Gastrocnemius medialis (tissue), 4 donors: Measurements from ENCODE around the gene KCNQ1. TPM values are rescaled to one million over a fixed set of nuclear protein-coding genes. Genes with fewer than 3 reads are reported as not detected.

Experiments used
- ATAC-seq, 2 donors: fragments of 150-250 bp; one replicate each; pipeline ENCODE4 v1.9.1; 2016
- DNase-seq, 2 donors: peaks; one replicate each; pipeline ENCODE4 v3.0.0-alpha.2; 2019
- H3K27ac ChIP-seq, 4 donors: fragments of 200-600 bp; sonication (generic); 1 replicate in 1 of 4; 2 replicates in 3 of 4; pipeline ENCODE4 v1.5.1; 2016 to 2018; ENCODE audit warnings: mild to moderate bottlenecking in 2 of 4, moderate library complexity in 1 of 4
- H3K27me3 ChIP-seq, 3 donors: fragments of 200-600 bp; sonication (generic) in 2 of 3; 1 replicate in 1 of 3; 2 replicates in 2 of 3; pipeline versions ENCODE4 v1.5.1 to v1.6.0; 2016 to 2019; ENCODE audit warnings: mild to moderate bottlenecking in 1 of 3, moderate library complexity in 1 of 3
- H3K36me3 ChIP-seq, 2 donors: fragments of 200-600 bp; sonication (generic) in 1 of 2; one replicate each; pipeline ENCODE4 v1.5.1; 2017 to 2018
- H3K4me1 ChIP-seq, 2 donors: fragments of 200-600 bp; sonication (generic) in 1 of 2; one replicate each; pipeline ENCODE4 v1.5.1; 2016 to 2017; ENCODE audit warnings: mild to moderate bottlenecking in 2 of 2
- H3K4me3 ChIP-seq, 4 donors: fragments of 200-600 bp; sonication (generic) in 3 of 4; 1 replicate in 1 of 4; 2 replicates in 3 of 4; pipeline ENCODE4 v1.5.1; 2016 to 2019; ENCODE audit warnings: mild to moderate bottlenecking in 2 of 4
- H3K9me3 ChIP-seq, 3 donors: fragments of 200-600 bp; sonication (generic) in 2 of 3; 1 replicate in 1 of 3; 2 replicates in 2 of 3; pipeline ENCODE4 v1.5.1; 2016 to 2019
- CTCF ChIP-seq, 5 experiments: fragments of 450-650 bp in 3 of 5; fragments of 200-600 bp in 2 of 5; sonication (generic) in 2 of 5; IDR thresholded peaks in 4 of 5; conservative IDR thresholded peaks in 1 of 5; 1 replicate in 4 of 5; 2 replicates in 1 of 5; pipeline ENCODE4 v1.5.1; 2016 to 2019; ENCODE audit warnings: antibody characterized with exemption in 5 of 5, mild to moderate bottlenecking in 3 of 5, moderate library complexity in 3 of 5
- POLR2A ChIP-seq, 2 donors: fragments of 450-650 bp; IDR thresholded peaks; one replicate each; pipeline ENCODE4 v1.6.1; 2017; ENCODE audit warnings: antibody characterized with exemption in 2 of 2, mild to moderate bottlenecking in 2 of 2, moderate library complexity in 2 of 2
- in situ Hi-C, 4 donors: fragments of 200-750 bp; cut with MboI; loops; one replicate each; pipeline versions ENCODE4 v1.15.0 to v1.8.0; 2017; ENCODE audit warnings: low sequenced_read_pairs in 4 of 4
- intact Hi-C: fragments of 100-400 bp; cut with DNase I; formaldehyde crosslinking; loops from one replicate; pipeline ENCODE4 v1.15.1; 2023; ENCODE audit warnings: low total_unique reads
- total RNA-seq, 4 donors: library from RNA; depleted of rRNA; stranded (reverse); fragments of >200 nt; gene quantifications; one replicate each; pipeline versions ENCODE4 v1.1.0 to v1.2.3, GENCODE V29; 2016

The KCNQ1 gene
- total RNA-seq, 4 donors from 2014 or later = 0.15 to 1.00 (median 0.67) TPM

GRCh38 chr11:2761131-2762030 is 316.6 kb downstream of the KCNQ1 start:
- Histone ChIP-seq H3K36me3 (no peaks in the 10 kb centered on the region), H3K4me3 (no peak overlapping the region), H3K4me1 (no peaks in the 10 kb centered on the region), H3K9me3 (no peaks in the 10 kb centered on the region), H3K27me3 (no peaks in the 10 kb centered on the region), H3K27ac (no peak overlapping the region)
- intact Hi-C loops (no loop called here), in situ Hi-C loops (no loop called here)
- DNase-seq = no peak
- TF ChIP-seq POLR2A (IDR thresholded peaks at IDR 0.05) (no peak), CTCF (IDR thresholded peaks at IDR 0.05 in 4 of 5, conservative IDR thresholded peaks at IDR 0.05 in 1 of 5) (no peak)
- ATAC-seq = no peak

- Histone ChIP-seq H3K27ac (no peak overlapping the region), H3K27me3 (no peaks in the 10 kb centered on the region), H3K9me3 (no peaks in the 10 kb centered on the region), H3K4me1 (no peaks in the 10 kb centered on the region), H3K36me3 (no peaks in the 10 kb centered on the region), H3K4me3 (no peak overlapping the region)
- DNase-seq = no peak
- ATAC-seq = no peak
- TF ChIP-seq POLR2A (IDR thresholded peaks at IDR 0.05) (no peak), CTCF (IDR thresholded peaks at IDR 0.05 in 4 of 5, conservative IDR thresholded peaks at IDR 0.05 in 1 of 5) (no peak)
- intact Hi-C loops (no loop called here), in situ Hi-C loops (no loop called here)
Observed at GRCh38 chr11:2762031-2762380, 317.2 kb downstream of the KCNQ1 start.

- Histone ChIP-seq H3K27me3 (no peaks in the 10 kb centered on the region), H3K4me3 (no peak overlapping the region), H3K27ac (no peak overlapping the region), H3K9me3 (no peaks in the 10 kb centered on the region), H3K36me3 (no peaks in the 10 kb centered on the region), H3K4me1 (no peaks in the 10 kb centered on the region)
- in situ Hi-C loops (no loop called here), intact Hi-C loops (no loop called here)
- TF ChIP-seq CTCF (IDR thresholded peaks at IDR 0.05 in 4 of 5, conservative IDR thresholded peaks at IDR 0.05 in 1 of 5) (no peak), POLR2A (IDR thresholded peaks at IDR 0.05) (no peak)
- DNase-seq (no peak), ATAC-seq (no peak)
Observed at GRCh38 chr11:2762451-2762850, 317.6 kb downstream of the KCNQ1 start.

GRCh38 chr11:2763984-2764383 is 319.2 kb downstream of the KCNQ1 start:
- no peak overlapping the region for H3K27ac ChIP-seq
- H3K9me3 ChIP-seq = no peaks in the 10 kb centered on the region
- in situ Hi-C loops (no loop called here), intact Hi-C loops (no loop called here)
- no peak overlapping the region for H3K4me3 ChIP-seq
- TF ChIP-seq POLR2A (IDR thresholded peaks at IDR 0.05) (no peak), CTCF (IDR thresholded peaks at IDR 0.05 in 4 of 5, conservative IDR thresholded peaks at IDR 0.05 in 1 of 5) (no peak)
- no peaks in the 10 kb centered on the region for H3K36me3 ChIP-seq
- H3K27me3 ChIP-seq = no peaks in the 10 kb centered on the region
- no peaks in the 10 kb centered on the region for H3K4me1 ChIP-seq
- ATAC-seq (no peak), DNase-seq (no peak)
